Upper lobe of left lung (tissue), 6 donors: ENCODE results near the gene PAK1IP1. TPM values are rescaled to one million over a fixed set of nuclear protein-coding genes. Genes with fewer than 3 reads are reported as not detected.

Experiments
- ATAC-seq, 2 donors: fragments of 200-7000 bp; cut with Tn5 transposase; one replicate each; pipeline ENCODE4 v1.9.1; 2022; ENCODE audit warnings: mild to moderate bottlenecking in 2 of 2, moderate library complexity in 2 of 2; ENCODE audit not compliant: low FRiP score in 2 of 2
- DNase-seq, 2 donors: peaks; one replicate each; pipeline ENCODE4 v3.0.0-alpha.2; 2019 to 2020
- H3K27ac ChIP-seq, 4 donors: fragments of 200-600 bp; sonication (generic); one replicate each; pipeline ENCODE4 v1.5.1; 2016 to 2019
- H3K27me3 ChIP-seq, 4 donors: fragments of 200-600 bp; sonication (generic); one replicate each; pipeline ENCODE4 v1.5.1; 2017 to 2019
- H3K36me3 ChIP-seq, 4 donors: fragments of 200-600 bp; sonication (generic); one replicate each; pipeline ENCODE4 v1.5.1; 2016 to 2019
- H3K4me1 ChIP-seq, 4 donors: fragments of 200-600 bp; sonication (generic); one replicate each; pipeline ENCODE4 v1.5.1; 2018 to 2019
- H3K4me3 ChIP-seq, 4 donors: fragments of 200-600 bp; sonication (generic); one replicate each; pipeline ENCODE4 v1.5.1; 2017 to 2019; ENCODE audit warnings: mild to moderate bottlenecking in 2 of 4, moderate library complexity in 1 of 4
- H3K9me3 ChIP-seq, 4 donors: fragments of 200-600 bp; sonication (generic); one replicate each; pipeline ENCODE4 v1.5.1; 2018 to 2019
- CTCF ChIP-seq, 6 experiments: fragments of 450-650 bp in 4 of 6; fragments of 200-600 bp in 2 of 6; sonication (generic) in 2 of 6; IDR thresholded peaks; one replicate each; pipeline ENCODE4 v1.5.1; 2016 to 2019; ENCODE audit warnings: antibody characterized with exemption in 6 of 6
- EP300 ChIP-seq, 4 donors: sonication (generic); formaldehyde crosslinking; IDR thresholded peaks; one replicate each; pipeline ENCODE4 v1.5.1; 2017; ENCODE audit warnings: antibody characterized with exemption in 4 of 4, control low read depth in 2 of 4
- POLR2A ChIP-seq, 4 donors: fragments of 450-650 bp; IDR thresholded peaks; one replicate each; pipeline ENCODE4 v1.5.1; 2016 to 2017; ENCODE audit warnings: antibody characterized with exemption in 4 of 4, mild to moderate bottlenecking in 2 of 4
- POLR2AphosphoS5 ChIP-seq, 2 donors: sonication (generic); formaldehyde crosslinking; IDR thresholded peaks; one replicate each; pipeline ENCODE4 v1.5.1; 2017; ENCODE audit warnings: antibody characterized with exemption in 2 of 2
- WGBS, 2 donors: methylation state at CpG; one replicate each; pipeline ENCODE4 v1.1.5; 2017 to 2018; 5-methylcytosine and 5-hydroxymethylcytosine counted together
- total RNA-seq, 6 donors: library from RNA; depleted of rRNA in 4 of 6; stranded (reverse); fragments of >200 nt in 4 of 6; gene quantifications; one replicate each; pipeline versions ENCODE4 v1.1.0 to v1.2.1, GENCODE V29; 2016 to 2021
- donor health status: DM: no; HTN: no; CAD: no; lungs with moderate emphysema.
- donor health status: DM: no; HTN: yes; CAD: no; lungs with severe emphysema.

PAK1IP1 gene
- total RNA-seq, 6 donors from 2014 or later = 6.0 to 15.8 (median 10.8) TPM

GRCh38 chr6:10742251-10742650, 47.5 kb downstream of the PAK1IP1 start:
- peaks cover 0 to 5% (median 0%) of the 10 kb centered on the region in 4 donors for H3K36me3 ChIP-seq
- H3K4me3 ChIP-seq = no peak overlapping the region
- ATAC-seq (no peak), DNase-seq (no peak)
- H3K27me3 ChIP-seq = no peaks in the 10 kb centered on the region
- TF ChIP-seq POLR2A (IDR thresholded peaks at IDR 0.05) = no peak
- no peak for TF ChIP-seq CTCF (IDR thresholded peaks at IDR 0.05)
- TF ChIP-seq POLR2AphosphoS5 (IDR thresholded peaks at IDR 0.05) = no peak
- no peak for TF ChIP-seq EP300 (IDR thresholded peaks at IDR 0.05)
- WGBS, 2 donors = 93 to 96% methylated on average over 12 of the region's 12 CpGs
- H3K27ac ChIP-seq = no peak overlapping the region
- no peaks in the 10 kb centered on the region for H3K9me3 ChIP-seq
- H3K4me1 ChIP-seq = peaks cover 0 to 9% (median 8%) of the 10 kb centered on the region in 4 donors

GRCh38 chr6:10743515-10743914, 48.7 kb downstream of the PAK1IP1 start:
- peaks cover 0 to 5% (median 0%) of the 10 kb centered on the region in 4 donors for H3K36me3 ChIP-seq
- DNase-seq (no peak), ATAC-seq (no peak)
- no peak overlapping the region for H3K4me3 ChIP-seq
- no peak overlapping the region for H3K27ac ChIP-seq
- no peaks in the 10 kb centered on the region for H3K27me3 ChIP-seq
- WGBS, 2 donors = 74 to 88% methylated on average over 5 to 6 of the region's 6 CpGs
- no peaks in the 10 kb centered on the region for H3K9me3 ChIP-seq
- TF ChIP-seq POLR2AphosphoS5 (IDR thresholded peaks at IDR 0.05) = no peak
- peaks cover 4 to 14% (median 11%) of the 10 kb centered on the region in 4 donors for H3K4me1 ChIP-seq

- H3K36me3 ChIP-seq = peaks cover 0 to 6% (median 0%) of the 10 kb centered on the region in 4 donors
- ATAC-seq (no peak), DNase-seq (no peak)
- H3K27ac ChIP-seq = no peak overlapping the region
- WGBS, 2 donors = 88 to 91% methylated on average over 5 of the region's 5 CpGs
- H3K4me1 ChIP-seq = peaks cover 20 to 30% (median 25%) of the 10 kb centered on the region in 4 donors
- no peak overlapping the region for H3K4me3 ChIP-seq
- no peaks in the 10 kb centered on the region for H3K9me3 ChIP-seq
- no peaks in the 10 kb centered on the region for H3K27me3 ChIP-seq
- TF ChIP-seq EP300 (IDR thresholded peaks at IDR 0.05) = no peak
- TF ChIP-seq CTCF (IDR thresholded peaks at IDR 0.05) = no peak
- TF ChIP-seq POLR2AphosphoS5 (IDR thresholded peaks at IDR 0.05) = no peak
- no peak for TF ChIP-seq POLR2A (IDR thresholded peaks at IDR 0.05)
Observed at GRCh38 chr6:10745116-10745515, 50.3 kb downstream of the PAK1IP1 start.

- H3K4me1 ChIP-seq = peaks cover 20 to 33% (median 25%) of the 10 kb centered on the region in 4 donors
- H3K4me3 ChIP-seq = peak overlapping the region in 3 of 4 donors; percentile 62 to 85 (median 74)
- H3K9me3 ChIP-seq = no peaks in the 10 kb centered on the region
- TF ChIP-seq CTCF (IDR thresholded peaks at IDR 0.05) (no peak), POLR2A (IDR thresholded peaks at IDR 0.05) (no peak)
- H3K27ac ChIP-seq = peak overlapping the region; percentile 59 to 89 (median 86)
- 31 to 32% methylated on average over 9 of the region's 9 CpGs for WGBS, 2 donors
- peaks cover 0 to 21% (median 9%) of the 10 kb centered on the region in 4 donors for H3K36me3 ChIP-seq
- H3K27me3 ChIP-seq = no peaks in the 10 kb centered on the region
- no peak for DNase-seq
- ATAC-seq = no peak
Observed at GRCh38 chr6:10746915-10747250, 52.1 kb downstream of the PAK1IP1 start.

GRCh38 chr6:10747251-10747972, 52.6 kb downstream of the PAK1IP1 start, which contains the start of gene TMEM14B:
TSS of gene TMEM14B (plus strand) at chr6:10747805. CDS start at chr6:10749246, 1,441 bp downstream.
- H3K27ac ChIP-seq = peak within 1 kb of the TSS; percentile 81 to 89 (median 86)
- H3K4me3 ChIP-seq = peak within 1 kb of the TSS; percentile 62 to 85 (median 74)
- no peaks in the 10 kb centered on the region for H3K27me3 ChIP-seq
- TF ChIP-seq POLR2A (IDR thresholded peaks at IDR 0.05) (peak in 3 of 4 donors; percentile 67 to 91 (median 76)), POLR2AphosphoS5 (IDR thresholded peaks at IDR 0.05) (peak; percentile 90 to 95), CTCF (IDR thresholded peaks at IDR 0.05) (peak in 1 of 6 experiments; percentile 15), EP300 (IDR thresholded peaks at IDR 0.05) (peak in 1 of 4 donors; percentile 75)
- DNase-seq = peak; percentile 100
- 2 to 3% methylated on average over 22 to 43 of the region's 52 CpGs for WGBS, 2 donors
- peaks cover 20 to 33% (median 25%) of the 10 kb centered on the region in 4 donors for H3K4me1 ChIP-seq
- peaks cover 0 to 21% (median 11%) of the 10 kb centered on the region in 4 donors for H3K36me3 ChIP-seq
- H3K9me3 ChIP-seq = no peaks in the 10 kb centered on the region
- ATAC-seq = peak; percentile 99 to 100
